Measurements from ENCODE around the gene NEB.
"Not testable (repeated sequence)": the region's sequence is repeated elsewhere in the genome, so short reads cannot be mapped to it uniquely, and the experiment has no call there.

NEB gene

GRCh38 chr2:151721161-151721560 is 13.1 kb downstream of the NEB start:
- Histone ChIP-seq H3K4me1 (ENCODE audit: control insufficient read depth, insufficient read depth, low read length) (no peaks in the 10 kb centered on the region), H3K9me3 (ENCODE audit: control insufficient read depth, insufficient read depth, low read depth, low read length) (no peaks in the 10 kb centered on the region)

GRCh38 chr2:151720521-151720920 is 13.8 kb downstream of the NEB start:
- Histone ChIP-seq H3K27ac (ENCODE audit: low read depth, low read length) (no peak overlapping the region), H3K4me3 (ENCODE audit: low read depth, low read length) (no peak overlapping the region), H3K4me1 (ENCODE audit: control insufficient read depth, insufficient read depth, low read length) (no peaks in the 10 kb centered on the region), H3K9me3 (ENCODE audit: control insufficient read depth, insufficient read depth, low read depth, low read length) (no peaks in the 10 kb centered on the region), H3K9ac (ENCODE audit: low read length) (no peak overlapping the region), H3K36me3 (ENCODE audit: control insufficient read depth, insufficient read depth, low read length) (no peaks in the 10 kb centered on the region), H3K27me3 (ENCODE audit: control insufficient read depth, insufficient read depth, low read length) (no peaks in the 10 kb centered on the region)

More at GRCh38 chr2:151721161-151721560, 13.1 kb downstream of the NEB start:
- Histone ChIP-seq H3K36me3 (ENCODE audit: control insufficient read depth, insufficient read depth, low read length) (no peaks in the 10 kb centered on the region), H3K27ac (ENCODE audit: low read depth, low read length) (no peak overlapping the region), H3K4me3 (ENCODE audit: low read depth, low read length) (no peak overlapping the region), H3K9ac (ENCODE audit: low read length) (no peak overlapping the region), H3K27me3 (ENCODE audit: control insufficient read depth, insufficient read depth, low read length) (no peaks in the 10 kb centered on the region)

DNA sequence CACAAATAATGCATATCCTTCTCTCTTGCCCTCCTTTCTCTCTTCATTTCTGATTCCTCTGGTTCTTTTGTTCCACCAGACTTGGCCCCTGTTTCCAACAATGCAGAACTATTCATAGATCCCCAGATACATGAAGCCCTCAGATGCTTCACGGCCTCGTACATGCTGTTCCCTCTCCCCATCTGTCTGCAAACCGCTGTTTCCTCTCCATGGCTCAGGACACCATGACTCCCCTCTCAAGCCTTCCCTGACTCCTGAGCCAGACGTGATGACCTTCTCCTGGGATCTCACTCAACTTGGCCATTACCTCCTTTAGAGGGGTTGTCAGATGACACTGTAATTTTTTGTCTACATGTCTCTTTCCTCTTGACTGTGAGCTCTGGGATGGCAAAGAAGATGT is 15.5 kb downstream of the NEB start:
- no peaks in the 10 kb centered on the region for H3K9me3 ChIP-seq (ENCODE audit: control insufficient read depth, insufficient read depth, low read depth, low read length)
- no peak overlapping the region for H3K4me3 ChIP-seq (ENCODE audit: low read depth, low read length)
- no peaks in the 10 kb centered on the region for H3K27me3 ChIP-seq (ENCODE audit: control insufficient read depth, insufficient read depth, low read length)
- no peak overlapping the region for H3K27ac ChIP-seq (ENCODE audit: low read depth, low read length)
- H3K4me1 ChIP-seq (ENCODE audit: control insufficient read depth, insufficient read depth, low read length): no peaks in the 10 kb centered on the region
- H3K9ac ChIP-seq (ENCODE audit: low read length): no peak overlapping the region
- no peaks in the 10 kb centered on the region for H3K36me3 ChIP-seq (ENCODE audit: control insufficient read depth, insufficient read depth, low read length)

GRCh38 chr2:151718247-151718646 is 16.0 kb downstream of the NEB start:
- Histone ChIP-seq H3K27me3 (ENCODE audit: control insufficient read depth, insufficient read depth, low read length) (no peaks in the 10 kb centered on the region), H3K9ac (ENCODE audit: low read length) (no peak overlapping the region), H3K4me1 (ENCODE audit: control insufficient read depth, insufficient read depth, low read length) (no peaks in the 10 kb centered on the region), H3K9me3 (ENCODE audit: control insufficient read depth, insufficient read depth, low read depth, low read length) (no peaks in the 10 kb centered on the region), H3K4me3 (ENCODE audit: low read depth, low read length) (no peak overlapping the region), H3K27ac (ENCODE audit: low read depth, low read length) (no peak overlapping the region), H3K36me3 (ENCODE audit: control insufficient read depth, insufficient read depth, low read length) (no peaks in the 10 kb centered on the region)

DNA sequence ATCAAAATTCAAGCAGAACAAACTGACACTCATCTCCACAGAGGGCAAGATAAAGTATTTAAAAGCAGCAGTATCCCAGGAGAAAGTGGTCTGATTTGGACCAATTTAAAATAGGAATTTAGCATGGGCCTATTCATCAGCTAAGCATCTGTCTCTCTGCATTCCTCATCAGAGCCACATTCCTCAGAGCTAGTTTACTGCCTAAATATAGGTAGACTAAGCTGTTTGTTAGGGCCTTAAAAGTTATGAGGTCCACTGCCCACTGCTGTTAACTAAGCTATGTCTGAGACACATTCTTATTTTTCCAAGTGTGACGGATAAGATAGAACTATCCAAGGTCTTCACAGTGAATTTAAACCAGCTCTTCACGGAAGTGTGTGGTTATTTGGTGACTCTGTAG is 17.6 kb downstream of the NEB start:
- H3K27me3 ChIP-seq (ENCODE audit: control insufficient read depth, insufficient read depth, low read length): no peaks in the 10 kb centered on the region
- no peaks in the 10 kb centered on the region for H3K4me1 ChIP-seq (ENCODE audit: control insufficient read depth, insufficient read depth, low read length)
- no peaks in the 10 kb centered on the region for H3K9me3 ChIP-seq (ENCODE audit: control insufficient read depth, insufficient read depth, low read depth, low read length)
- H3K9ac ChIP-seq (ENCODE audit: low read length): no peak overlapping the region
- no peak overlapping the region for H3K27ac ChIP-seq (ENCODE audit: low read depth, low read length)
- no peaks in the 10 kb centered on the region for H3K36me3 ChIP-seq (ENCODE audit: control insufficient read depth, insufficient read depth, low read length)
- H3K4me3 ChIP-seq (ENCODE audit: low read depth, low read length): no peak overlapping the region

DNA sequence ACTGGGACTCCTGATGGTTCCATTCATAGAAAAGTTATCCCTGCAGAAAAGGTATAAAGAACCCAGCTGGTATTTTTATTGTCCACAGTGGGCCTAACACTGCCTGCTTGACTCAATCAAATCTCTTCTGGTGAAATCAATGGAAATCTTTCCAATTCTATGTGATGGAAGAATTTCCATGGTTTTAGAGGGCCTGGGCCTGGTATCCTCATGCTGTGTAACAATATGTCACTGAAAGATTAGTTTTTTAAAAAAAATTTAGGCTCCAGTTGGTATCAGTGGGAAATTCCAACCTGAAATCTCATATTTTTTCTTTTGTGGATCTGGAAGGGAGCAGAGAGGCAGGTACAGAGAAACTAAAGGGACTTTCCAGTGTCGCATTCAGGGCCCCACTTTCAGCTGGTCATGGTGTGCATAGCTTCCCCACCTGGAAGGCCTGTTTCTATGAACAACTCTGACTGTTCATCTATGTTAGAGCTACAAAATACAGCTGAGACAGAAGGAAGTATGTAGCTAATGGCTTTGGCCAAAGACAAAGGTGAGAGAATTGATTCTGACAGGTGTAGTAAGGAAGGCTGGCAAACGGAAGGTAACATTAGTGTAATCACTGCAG is 20.9 kb downstream of the NEB start:
- no peaks in the 10 kb centered on the region for H3K36me3 ChIP-seq (ENCODE audit: control insufficient read depth, insufficient read depth, low read length)
- no peaks in the 10 kb centered on the region for H3K4me1 ChIP-seq (ENCODE audit: control insufficient read depth, insufficient read depth, low read length)

GRCh38 chr2:151711025-151711424 is 23.3 kb downstream of the NEB start:
- Histone ChIP-seq H3K9ac (ENCODE audit: low read length) (no peak overlapping the region), H3K4me1 (ENCODE audit: control insufficient read depth, insufficient read depth, low read length) (peaks cover 7% of the 10 kb centered on the region; the same call in 1 of the 2 replicates), H3K4me3 (ENCODE audit: low read depth, low read length) (no peak overlapping the region), H3K27me3 (ENCODE audit: control insufficient read depth, insufficient read depth, low read length) (no peaks in the 10 kb centered on the region), H3K36me3 (ENCODE audit: control insufficient read depth, insufficient read depth, low read length) (no peaks in the 10 kb centered on the region), H3K9me3 (ENCODE audit: control insufficient read depth, insufficient read depth, low read depth, low read length) (no peaks in the 10 kb centered on the region), H3K27ac (ENCODE audit: low read depth, low read length) (no peak overlapping the region)

More for the DNA sequence above, 20.9 kb downstream of the NEB start:
- Histone ChIP-seq H3K27ac (ENCODE audit: low read depth, low read length) (no peak overlapping the region), H3K27me3 (ENCODE audit: control insufficient read depth, insufficient read depth, low read length) (no peaks in the 10 kb centered on the region), H3K4me3 (ENCODE audit: low read depth, low read length) (no peak overlapping the region), H3K9me3 (ENCODE audit: control insufficient read depth, insufficient read depth, low read depth, low read length) (no peaks in the 10 kb centered on the region), H3K9ac (ENCODE audit: low read length) (no peak overlapping the region)

DNA sequence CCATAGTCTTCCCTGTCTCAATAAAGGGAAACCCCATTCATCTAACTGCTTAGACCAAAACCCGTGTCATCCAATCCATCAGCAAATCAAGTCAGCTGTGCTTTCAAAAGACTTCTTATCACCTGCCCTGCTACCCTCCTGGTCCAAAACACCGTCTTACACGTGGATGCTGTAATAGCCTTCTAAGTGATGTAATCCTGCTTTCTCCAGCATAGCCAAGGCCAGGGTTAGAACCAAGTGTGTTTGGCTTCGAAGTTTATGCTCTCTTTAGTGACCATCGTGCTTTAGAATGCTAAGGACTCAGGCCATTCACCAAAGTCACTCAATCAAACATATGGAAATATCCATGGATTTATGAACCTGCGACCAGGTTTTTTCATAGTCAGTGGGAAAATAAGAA is 25.5 kb downstream of the NEB start:
- Histone ChIP-seq H3K4me1 (ENCODE audit: control insufficient read depth, insufficient read depth, low read length) (peaks cover 12% of the 10 kb centered on the region; the same call in 1 of the 2 replicates), H3K27ac (ENCODE audit: low read depth, low read length) (no peak overlapping the region), H3K27me3 (ENCODE audit: control insufficient read depth, insufficient read depth, low read length) (no peaks in the 10 kb centered on the region), H3K9me3 (ENCODE audit: control insufficient read depth, insufficient read depth, low read depth, low read length) (no peaks in the 10 kb centered on the region), H3K9ac (ENCODE audit: low read length) (no peak overlapping the region), H3K36me3 (ENCODE audit: control insufficient read depth, insufficient read depth, low read length) (no peaks in the 10 kb centered on the region), H3K4me3 (ENCODE audit: low read depth, low read length) (no peak overlapping the region)

DNA sequence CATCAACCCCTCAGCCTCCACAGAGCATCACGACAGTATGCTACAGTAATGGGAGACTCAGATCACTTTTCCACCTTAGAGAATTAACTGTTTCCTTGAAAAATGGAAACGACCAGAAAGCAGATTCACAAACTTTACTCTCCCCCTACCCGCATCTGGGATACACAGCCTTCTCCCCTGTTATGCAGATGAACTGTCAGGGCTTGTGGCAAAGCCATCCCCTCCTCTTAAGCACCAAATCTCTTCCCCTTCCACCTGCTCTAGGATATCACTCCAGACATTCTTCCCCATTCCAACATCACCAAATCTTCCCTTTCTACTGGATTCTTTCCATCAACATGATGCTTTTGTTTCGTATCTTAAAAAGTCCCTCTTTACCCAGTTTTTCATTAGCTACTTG is 26.4 kb downstream of the NEB start:
- no peak overlapping the region for H3K9ac ChIP-seq (ENCODE audit: low read length)
- H3K4me1 ChIP-seq (ENCODE audit: control insufficient read depth, insufficient read depth, low read length): peaks cover 12% of the 10 kb centered on the region; the same call in 1 of the 2 replicates
- no peaks in the 10 kb centered on the region for H3K36me3 ChIP-seq (ENCODE audit: control insufficient read depth, insufficient read depth, low read length)
- no peak overlapping the region for H3K4me3 ChIP-seq (ENCODE audit: low read depth, low read length)
- H3K27me3 ChIP-seq (ENCODE audit: control insufficient read depth, insufficient read depth, low read length): no peaks in the 10 kb centered on the region
- H3K9me3 ChIP-seq (ENCODE audit: control insufficient read depth, insufficient read depth, low read depth, low read length): no peaks in the 10 kb centered on the region
- no peak overlapping the region for H3K27ac ChIP-seq (ENCODE audit: low read depth, low read length)

DNA sequence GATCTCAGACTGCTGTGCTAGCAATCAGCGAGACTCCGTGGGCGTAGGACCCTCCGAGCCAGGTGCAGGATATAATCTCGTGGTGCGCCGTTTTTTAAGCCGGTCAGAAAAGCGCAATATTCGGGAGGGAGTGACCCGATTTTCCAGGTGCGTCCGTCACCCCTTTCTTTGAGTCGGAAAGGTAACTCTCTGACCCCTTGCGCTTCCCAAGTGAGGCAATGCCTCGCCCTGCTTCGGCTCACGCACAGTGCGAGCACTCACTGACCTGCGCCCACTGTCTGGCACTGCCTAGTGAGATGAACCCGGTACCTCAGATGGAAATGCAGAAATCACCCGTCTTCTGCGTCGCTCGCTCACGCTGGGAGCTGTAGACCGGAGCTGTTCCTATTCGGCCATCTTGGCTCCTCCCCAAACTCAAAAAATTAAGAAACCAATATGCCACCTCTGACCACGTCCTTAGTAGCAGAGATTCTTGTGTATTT is 29.8 kb downstream of the NEB start:
- H3K27me3 ChIP-seq (ENCODE audit: control insufficient read depth, insufficient read depth, low read length); H3K36me3 ChIP-seq (ENCODE audit: control insufficient read depth, insufficient read depth, low read length); H3K9me3 ChIP-seq (ENCODE audit: control insufficient read depth, insufficient read depth, low read depth, low read length); H3K27ac ChIP-seq (ENCODE audit: low read depth, low read length): not testable (repeated sequence)
- Histone ChIP-seq H3K9ac (ENCODE audit: low read length) (peak overlapping the region; percentile 47), H3K4me1 (ENCODE audit: control insufficient read depth, insufficient read depth, low read length) (peaks cover 12% of the 10 kb centered on the region; the same call in 1 of the 2 replicates), H3K4me3 (ENCODE audit: low read depth, low read length) (peak overlapping the region; percentile 22; the same call in 1 of the 2 replicates)

DNA sequence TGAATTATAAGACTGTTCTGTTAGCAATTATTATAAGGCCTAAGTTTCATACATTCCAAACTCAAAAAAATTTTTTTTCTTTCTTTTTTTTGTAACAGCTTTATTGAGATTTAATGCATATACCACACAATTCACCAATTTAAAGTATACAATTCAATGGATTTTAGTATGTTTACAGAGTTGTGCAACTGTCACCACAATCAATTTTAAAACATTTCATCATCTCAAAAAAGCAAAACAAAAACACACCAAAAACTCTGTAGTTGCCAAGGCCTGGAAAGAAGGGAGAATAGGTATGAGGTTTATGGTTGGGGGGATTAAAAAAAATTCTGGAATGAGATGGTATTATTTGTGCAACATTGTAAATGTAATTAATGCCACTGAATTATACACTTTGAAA is 36.1 kb downstream of the NEB start:
- H3K27me3 ChIP-seq (ENCODE audit: control insufficient read depth, insufficient read depth, low read length); H3K36me3 ChIP-seq (ENCODE audit: control insufficient read depth, insufficient read depth, low read length); H3K9me3 ChIP-seq (ENCODE audit: control insufficient read depth, insufficient read depth, low read depth, low read length); H3K4me3 ChIP-seq (ENCODE audit: low read depth, low read length); H3K27ac ChIP-seq (ENCODE audit: low read depth, low read length); H3K4me1 ChIP-seq (ENCODE audit: control insufficient read depth, insufficient read depth, low read length); H3K9ac ChIP-seq (ENCODE audit: low read length): not testable (repeated sequence)
